HL-60 (cell line): ENCODE measurements around the gene ADGRL2.

Experiments
- DNase-seq, 2 experiments: peaks; one replicate each; pipeline ENCODE4 v3.0.0-alpha.2; 2010 to 2020; ENCODE audit warnings: low read depth in 1 of 2, low spot score in 1 of 2
- H3K27ac ChIP-seq: fragments of 250-450 bp; sonication (Bioruptor Pico); replicated peaks from 2 replicates; pipeline ENCODE4 v1.5.1; 2020; ENCODE audit warnings: mild to moderate bottlenecking, moderate library complexity
- H3K27me3 ChIP-seq: fragments of 250-450 bp; sonication (Bioruptor Pico); 2 replicates; pipeline ENCODE4 v1.5.1; 2021; ENCODE audit warnings: mild to moderate bottlenecking, moderate library complexity; ENCODE audit not compliant: insufficient read depth, poor library complexity, severe bottlenecking
- H3K4me3 ChIP-seq: replicated peaks from 2 replicates; pipeline ENCODE4 v1.5.1; 2011; ENCODE audit warnings: mild to moderate bottlenecking, control low read depth, low read length; ENCODE audit not compliant: insufficient read depth
- CTCF ChIP-seq: IDR thresholded peaks from one replicate; pipeline ENCODE4 v1.5.1; 2011; ENCODE audit warnings: low read length, control low read depth, inconsistent platforms; ENCODE audit not compliant: insufficient read depth
- GABPA ChIP-seq: IDR thresholded peaks from 2 replicates; pipeline ENCODE4 v1.6.1; 2012; ENCODE audit warnings: low read depth
- POLR2AphosphoS5 ChIP-seq: IDR thresholded peaks from 2 replicates; pipeline ENCODE4 v1.6.1; 2012; ENCODE audit warnings: low read depth
- SPI1 ChIP-seq: IDR thresholded peaks from 2 replicates; pipeline ENCODE4 v1.6.1; 2012; ENCODE audit warnings: low read depth, mild to moderate bottlenecking, borderline replicate concordance
- TF ChIP-seq, protein P1 (sequence below): IDR thresholded peaks from 2 replicates; pipeline ENCODE4 v1.6.1; 2012; ENCODE audit warnings: low read depth; ENCODE audit not compliant: insufficient replicate concordance

Gene ADGRL2

DNA sequence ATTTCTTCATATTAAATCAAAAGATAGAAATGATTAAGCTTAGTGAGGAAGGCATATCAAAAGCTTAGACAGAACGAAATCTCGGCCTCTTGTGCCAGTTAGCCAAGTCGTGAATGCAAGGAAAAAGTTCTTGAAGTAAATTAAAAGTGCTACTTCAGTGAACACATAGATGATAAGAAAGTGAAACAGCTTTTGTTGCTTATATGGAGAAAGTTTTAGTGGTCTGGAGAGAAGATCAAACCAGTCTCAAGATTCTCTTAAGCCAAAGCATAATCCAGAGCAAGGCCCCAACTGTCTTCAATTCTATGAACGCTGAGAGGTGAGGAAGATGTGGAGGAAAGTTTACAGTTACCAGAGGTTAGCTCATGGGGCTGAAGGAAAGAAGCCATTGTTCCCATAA is 88.4 kb downstream of the ADGRL2 start:
- TF ChIP-seq GABPA: no peak
- no peak for TF ChIP-seq POLR2AphosphoS5
- TF ChIP-seq SPI1: no peak
- TF ChIP-seq CTCF: no peak
- TF ChIP-seq, protein P1, sequence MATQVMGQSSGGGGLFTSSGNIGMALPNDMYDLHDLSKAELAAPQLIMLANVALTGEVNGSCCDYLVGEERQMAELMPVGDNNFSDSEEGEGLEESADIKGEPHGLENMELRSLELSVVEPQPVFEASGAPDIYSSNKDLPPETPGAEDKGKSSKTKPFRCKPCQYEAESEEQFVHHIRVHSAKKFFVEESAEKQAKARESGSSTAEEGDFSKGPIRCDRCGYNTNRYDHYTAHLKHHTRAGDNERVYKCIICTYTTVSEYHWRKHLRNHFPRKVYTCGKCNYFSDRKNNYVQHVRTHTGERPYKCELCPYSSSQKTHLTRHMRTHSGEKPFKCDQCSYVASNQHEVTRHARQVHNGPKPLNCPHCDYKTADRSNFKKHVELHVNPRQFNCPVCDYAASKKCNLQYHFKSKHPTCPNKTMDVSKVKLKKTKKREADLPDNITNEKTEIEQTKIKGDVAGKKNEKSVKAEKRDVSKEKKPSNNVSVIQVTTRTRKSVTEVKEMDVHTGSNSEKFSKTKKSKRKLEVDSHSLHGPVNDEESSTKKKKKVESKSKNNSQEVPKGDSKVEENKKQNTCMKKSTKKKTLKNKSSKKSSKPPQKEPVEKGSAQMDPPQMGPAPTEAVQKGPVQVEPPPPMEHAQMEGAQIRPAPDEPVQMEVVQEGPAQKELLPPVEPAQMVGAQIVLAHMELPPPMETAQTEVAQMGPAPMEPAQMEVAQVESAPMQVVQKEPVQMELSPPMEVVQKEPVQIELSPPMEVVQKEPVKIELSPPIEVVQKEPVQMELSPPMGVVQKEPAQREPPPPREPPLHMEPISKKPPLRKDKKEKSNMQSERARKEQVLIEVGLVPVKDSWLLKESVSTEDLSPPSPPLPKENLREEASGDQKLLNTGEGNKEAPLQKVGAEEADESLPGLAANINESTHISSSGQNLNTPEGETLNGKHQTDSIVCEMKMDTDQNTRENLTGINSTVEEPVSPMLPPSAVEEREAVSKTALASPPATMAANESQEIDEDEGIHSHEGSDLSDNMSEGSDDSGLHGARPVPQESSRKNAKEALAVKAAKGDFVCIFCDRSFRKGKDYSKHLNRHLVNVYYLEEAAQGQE: no peak
- DNase-seq: no peak
- no peaks in the 10 kb centered on the region for H3K27me3 ChIP-seq
- no peak overlapping the region for H3K27ac ChIP-seq
- no peak overlapping the region for H3K4me3 ChIP-seq

DNA sequence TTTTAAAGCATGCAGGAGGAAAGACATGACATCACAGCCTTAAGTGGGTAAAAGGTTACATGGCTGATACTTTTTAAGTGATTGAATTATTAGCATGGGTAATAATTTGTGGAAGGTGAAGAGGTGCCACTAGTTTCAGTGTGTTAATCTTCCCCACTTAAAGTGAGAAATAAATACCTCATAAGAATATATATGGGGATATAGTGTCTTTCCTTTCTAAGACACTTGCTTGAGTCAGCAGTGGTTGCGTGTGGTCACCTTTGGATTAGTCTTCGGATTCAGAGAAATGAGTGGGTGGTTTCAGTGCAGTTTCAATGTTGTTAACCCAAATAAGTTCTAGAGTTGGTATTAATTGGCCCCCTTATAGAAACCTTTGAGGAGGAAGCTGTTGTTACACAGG is 94.1 kb downstream of the ADGRL2 start:
- no peak for DNase-seq
- TF ChIP-seq GABPA: no peak
- no peak for TF ChIP-seq CTCF
- TF ChIP-seq, protein P1: no peak
- no peak for TF ChIP-seq POLR2AphosphoS5
- TF ChIP-seq SPI1: no peak
- Histone ChIP-seq H3K27me3 (no peaks in the 10 kb centered on the region), H3K4me3 (no peak overlapping the region), H3K27ac (no peak overlapping the region)

DNA sequence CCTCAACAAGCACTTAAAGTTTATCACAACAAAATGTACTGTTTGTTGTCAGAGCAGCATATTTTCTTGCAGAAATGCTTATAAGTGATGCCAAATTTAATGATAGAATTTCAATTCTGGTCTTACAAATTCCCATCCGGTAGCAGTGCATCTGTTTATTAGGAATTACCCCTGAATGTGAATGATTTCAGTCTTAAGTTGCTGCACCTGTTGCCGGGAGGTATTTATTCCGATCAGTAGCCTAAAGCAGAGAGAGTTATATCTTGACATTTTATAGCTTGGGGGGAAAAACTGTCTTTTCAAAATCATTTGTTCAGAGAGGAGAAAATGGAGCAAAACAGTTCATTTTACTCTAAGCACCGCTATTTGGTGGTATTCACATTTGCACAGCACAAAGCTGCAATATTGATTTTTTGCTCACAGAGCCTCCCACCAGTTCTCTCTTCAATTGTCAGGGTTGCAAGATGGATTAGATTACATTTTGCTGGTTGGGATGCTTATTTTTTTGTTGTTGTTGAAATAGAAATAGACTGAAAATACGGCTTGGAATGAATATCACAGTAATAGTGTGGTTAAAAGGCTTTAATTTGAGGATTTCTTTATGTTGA is 98.6 kb downstream of the ADGRL2 start:
- Histone ChIP-seq H3K27me3 (no peaks in the 10 kb centered on the region), H3K4me3 (no peak overlapping the region), H3K27ac (no peak overlapping the region)
- no peak for TF ChIP-seq GABPA
- TF ChIP-seq, protein P1: no peak
- no peak for TF ChIP-seq SPI1
- no peak for TF ChIP-seq CTCF
- no peak for TF ChIP-seq POLR2AphosphoS5
- no peak for DNase-seq
